K562 (cell line): ENCODE results near the gene NUP107. TPM values are rescaled to one million over a fixed set of nuclear protein-coding genes. Genes with fewer than 3 reads are reported as not detected.

Experiments
- CREB3 ChIP-seq: fragments of 450-650 bp; conservative IDR thresholded peaks from 2 replicates; pipeline ENCODE4 v1.6.1; 2016; ENCODE audit warnings: missing genetic modification characterization, low read depth, mild to moderate bottlenecking, missing compliant biosample characterization, moderate library complexity
- FOXA1 ChIP-seq: fragments of 450-650 bp; IDR thresholded peaks from 2 replicates; pipeline ENCODE4 v1.6.1; 2016; ENCODE audit warnings: mild to moderate bottlenecking, borderline replicate concordance
- KDM2B ChIP-seq: fragments of 250-450 bp; sonication (Bioruptor Pico); IDR thresholded peaks from 2 replicates; pipeline ENCODE4 v1.8.0; 2021; ENCODE audit warnings: mild to moderate bottlenecking, moderate library complexity
- LCOR ChIP-seq: sonication (generic); formaldehyde crosslinking; IDR thresholded peaks from 2 replicates; pipeline ENCODE4 v1.8.0; 2022; ENCODE audit warnings: mild to moderate bottlenecking, missing genetic modification reagents
- MNT ChIP-seq, 2 experiments: fragments of 450-650 bp; conservative IDR thresholded peaks; 2 replicates each; pipeline ENCODE4 v1.6.1; 2017; ENCODE audit warnings: mild to moderate bottlenecking in 2 of 2, moderate library complexity in 2 of 2
- NR1H2 ChIP-seq: sonication (generic); formaldehyde crosslinking; IDR thresholded peaks from 2 replicates; pipeline ENCODE4 v1.4.0; 2020; ENCODE audit warnings: mild to moderate bottlenecking, missing genetic modification reagents
- NUFIP1 ChIP-seq: fragments of 450-650 bp; IDR thresholded peaks from 2 replicates; pipeline ENCODE4 v1.6.1; 2018; ENCODE audit not compliant: partially characterized antibody
- RFX5 ChIP-seq: IDR thresholded peaks from 2 replicates; pipeline ENCODE4 v1.6.1; 2011; ENCODE audit warnings: low read depth, mild to moderate bottlenecking, improper control_type of control experiment, low read length
- SP1 ChIP-seq: sonication (generic); formaldehyde crosslinking; IDR thresholded peaks from 2 replicates; pipeline ENCODE4 v1.8.1; 2022; ENCODE audit warnings: mild to moderate bottlenecking, missing genetic modification reagents
- TEAD4 ChIP-seq, 2 experiments: sonication (generic) in 1 of 2; formaldehyde crosslinking in 1 of 2; IDR thresholded peaks; 2 replicates each; pipeline versions ENCODE4 v1.6.1 to v1.8.0; 2012 to 2022; ENCODE audit warnings: borderline replicate concordance in 1 of 2, inconsistent platforms in 1 of 2, low read length in 1 of 2, mild to moderate bottlenecking in 1 of 2, missing genetic modification reagents in 1 of 2
- ZFP91 ChIP-seq: sonication (generic); formaldehyde crosslinking; IDR thresholded peaks from 2 replicates; pipeline ENCODE4 v1.8.0; 2022; ENCODE audit warnings: mild to moderate bottlenecking, missing genetic modification reagents
- ZNF143 ChIP-seq: sonication (generic); formaldehyde crosslinking; IDR thresholded peaks from 2 replicates; pipeline ENCODE4 v1.9.0; 2022; ENCODE audit warnings: mild to moderate bottlenecking, missing genetic modification reagents
- ZNF217 ChIP-seq: sonication (generic); formaldehyde crosslinking; IDR thresholded peaks from 2 replicates; pipeline ENCODE4 v1.8.0; 2022; ENCODE audit warnings: mild to moderate bottlenecking, missing genetic modification reagents
- ZNF280B ChIP-seq: fragments of 250-450 bp; sonication (Bioruptor Pico); IDR thresholded peaks from 2 replicates; pipeline ENCODE4 v1.5.1; 2021; ENCODE audit warnings: mild to moderate bottlenecking
- ZNF449 ChIP-seq: fragments of 250-450 bp; sonication (Bioruptor Pico); IDR thresholded peaks from 2 replicates; pipeline ENCODE4 v1.8.0; 2022; ENCODE audit warnings: moderate library complexity, mild to moderate bottlenecking, inconsistent platforms
- ZNF586 ChIP-seq: fragments of 450-650 bp; formaldehyde crosslinking; conservative IDR thresholded peaks from 2 replicates; pipeline ENCODE4 v1.4.0; 2020; ENCODE audit warnings: mild to moderate bottlenecking, moderate library complexity
- ZNF639 ChIP-seq, 2 experiments: fragments of 200-800 bp in 1 of 2; sonication (Bioruptor generic) in 1 of 2; sonication (generic) in 1 of 2; formaldehyde crosslinking in 1 of 2; IDR thresholded peaks in 1 of 2; conservative IDR thresholded peaks in 1 of 2; 2 replicates each; pipeline versions ENCODE4 v1.5.0 to v1.6.1; 2016 to 2020; ENCODE audit warnings: missing compliant biosample characterization in 1 of 2, missing genetic modification characterization in 1 of 2, missing genetic modification reagents in 1 of 2
- polyA plus RNA-seq, 8 experiments: library from polyadenylated mRNA; depleted of rRNA in 4 of 8; stranded (reverse) in 5 of 8; unstranded in 3 of 8; fragments of >200 nt; fragmentation: Nextera tagmentation in 2 of 8; fragmentation: Illumina TruSeq in 1 of 8; extraction: Ambion mirVana in 2 of 8; extraction: Trizol in 1 of 8; gene quantifications; 2 replicates each; pipeline versions ENCODE4 v1.2.1 to v1.2.3, GENCODE V29; 2011 to 2014; ENCODE audit warnings: inconsistent platforms in 1 of 8, missing spikeins in 1 of 8
- total RNA-seq, 7 experiments: library from RNA; depleted of rRNA in 6 of 7; stranded (reverse); fragments of >200 nt in 6 of 7; fragmentation: Illumina TruSeq in 2 of 7; extraction: Trizol in 2 of 7; gene quantifications; 2 replicates each; pipeline versions ENCODE4 v1.2.1 to v1.2.3, GENCODE V29; 2011 to 2021; ENCODE audit warnings: low replicate concordance in 1 of 7

The NUP107 gene
- total and polyA plus RNA-seq, 9 of the 15 experiments (the other 6 are each of a cell fraction or from before 2014, with no cell fraction given) = 129 to 277 (median 199) TPM

- TF ChIP-seq RFX5 (no peak), KDM2B (CRISPR knock-in tag) (no peak), MNT (conservative IDR thresholded peaks at IDR 0.05) (peak; percentile 89 to 94), CREB3 (no peak), ZNF143 (CRISPR knock-in tag) (no peak), NUFIP1 (no peak), ZNF217 (CRISPR knock-in tag) (no peak), TEAD4 (IDR thresholded peaks at IDR 0.05; ENCODE audit: low read length) (no peak), TEAD4 (CRISPR knock-in tag; IDR thresholded peaks at IDR 0.05; ENCODE audit: borderline replicate concordance) (no peak), NR1H2 (CRISPR knock-in tag) (no peak), SP1 (CRISPR knock-in tag) (no peak), ZNF586 (CRISPR knock-in tag) (no peak), FOXA1 (no peak), ZFP91 (CRISPR knock-in tag) (no peak), ZNF639 (CRISPR knock-in tag; conservative IDR thresholded peaks at IDR 0.05 in 1 of 2, IDR thresholded peaks at IDR 0.05 in 1 of 2) (peak in 1 of 2 experiments; percentile 51; a peak in 1 of 4 replicates), ZNF280B (no peak), ZNF449 (no peak), LCOR (CRISPR knock-in tag) (no peak)
Observed at GRCh38 chr12:68745904-68746571, 59.3 kb downstream of the NUP107 start, which contains the start of gene SLC35E3 (continued).
